AG04450 (cell line): Measurements from ENCODE around the gene ZNF692. TPM values are rescaled to one million over a fixed set of nuclear protein-coding genes. Genes with fewer than 3 reads are reported as not detected.

Experiments
- CTCF ChIA-PET: fragments of 300-600, 350-600 bp; formaldehyde crosslinking; extraction: SDS; loops from one replicate; lab custom pipeline; 2022; ENCODE audit warnings: antibody characterized with exemption, inconsistent platforms; lab: Charles Lee
- POLR2A ChIA-PET: fragments of 350-600 bp; formaldehyde crosslinking; extraction: SDS; loops from one replicate; lab custom pipeline; 2021; ENCODE audit warnings: antibody characterized with exemption, inconsistent platforms; lab: Yijun Ruan, JAX
- DNase-seq: peaks from one replicate; pipeline ENCODE4 v3.0.0-alpha.2; 2011; ENCODE audit warnings: low read depth, low spot score
- H3K27ac ChIP-seq: one replicate; pipeline ENCODE4 v1.5.1; 2012; ENCODE audit warnings: low read depth, low read length, control low read depth
- H3K27me3 ChIP-seq: one replicate; pipeline ENCODE4 v1.6.0; 2012; ENCODE audit warnings: low read length; ENCODE audit not compliant: control insufficient read depth, insufficient read depth
- H3K4me3 ChIP-seq: 2 replicates; pipeline ENCODE4 v1.5.1; 2011; ENCODE audit warnings: mild to moderate bottlenecking, low read depth, low read length, control low read depth
- H3K9me3 ChIP-seq: 2 replicates; pipeline ENCODE4 v1.5.1; 2012; ENCODE audit warnings: low read length; ENCODE audit not compliant: control insufficient read depth, insufficient read depth
- CTCF ChIP-seq: IDR thresholded peaks from 2 replicates; pipeline ENCODE4 v1.5.1; 2011; ENCODE audit warnings: low read depth, low read length, control low read depth, inconsistent platforms
- polyA plus RNA-seq: library from polyadenylated mRNA; depleted of rRNA; stranded (reverse); fragments of >200 nt; gene quantifications from 2 replicates; pipeline ENCODE4 v1.2.3, GENCODE V29; 2011

The ZNF692 gene
- polyA plus RNA-seq, 1 experiment, result 12.7 TPM

GRCh38 chr1:248847181-248847955 is 11.5 kb downstream of the ZNF692 start:
- CTCF ChIA-PET, result interaction anchor here (1.0 kb wide), 1 partner anchor 12 kb away, joined by 3 read pairs; the partner anchor contains the start of gene ZNF692

GRCh38 chr1:248844526-248844925 is 14.4 kb downstream of the ZNF692 start:
- no peaks in the 10 kb centered on the region for H3K27me3 ChIP-seq
- DNase-seq, result no peak
- POLR2A ChIA-PET, result no interaction called here
- no peak for TF ChIP-seq CTCF
- CTCF ChIA-PET, result interaction anchor here (0.9 kb wide), 1 partner anchor 18 kb away, joined by 4 read pairs; the partner anchor contains the start of gene SH3BP5L
- H3K27ac ChIP-seq, result no peak overlapping the region
- H3K9me3 ChIP-seq, result peaks cover 5% of the 10 kb centered on the region; the same call in 1 of the 2 replicates
- H3K4me3 ChIP-seq, result no peak overlapping the region

More at GRCh38 chr1:248847181-248847955, 11.5 kb downstream of the ZNF692 start:
- H3K9me3 ChIP-seq, result peaks cover 5% of the 10 kb centered on the region; the same call in 1 of the 2 replicates
- H3K4me3 ChIP-seq, result no peak overlapping the region
- DNase-seq, result no peak
- no peak for TF ChIP-seq CTCF
- H3K27me3 ChIP-seq, result no peaks in the 10 kb centered on the region
- POLR2A ChIA-PET, result no interaction called here
- H3K27ac ChIP-seq, result no peak overlapping the region

- Histone ChIP-seq H3K4me3 (no peak overlapping the region), H3K27ac (no peak overlapping the region), H3K9me3 (peaks cover 5% of the 10 kb centered on the region; the same call in 1 of the 2 replicates), H3K27me3 (no peaks in the 10 kb centered on the region)
- CTCF ChIA-PET, result no interaction called here
- no peak for DNase-seq
- no peak for TF ChIP-seq CTCF
- POLR2A ChIA-PET, result no interaction called here
Observed at GRCh38 chr1:248843687-248844086, 15.2 kb downstream of the ZNF692 start.

GRCh38 chr1:248842781-248843331 is 16.0 kb downstream of the ZNF692 start:
- CTCF ChIA-PET, result interaction anchor here (1.1 to 2.6 kb wide), 5 partner anchors 8 to 30 kb away, joined by 4 to 15 read pairs (median 5); partner anchors contain the start of gene ZNF692
- Histone ChIP-seq H3K27me3 (no peaks in the 10 kb centered on the region), H3K27ac (no peak overlapping the region), H3K4me3 (no peak overlapping the region), H3K9me3 (peaks cover 2% of the 10 kb centered on the region; the same call in 1 of the 2 replicates)
- no peak for DNase-seq
- POLR2A ChIA-PET, result interaction anchor here (1.1 kb wide), 1 partner anchor 16 kb away, joined by 3 read pairs; the partner anchor contains the start of gene ZNF692
- TF ChIP-seq CTCF, result no peak
